Panc1 (cell line): ENCODE data around the gene NATD1. TPM values are rescaled to one million over a fixed set of nuclear protein-coding genes. Genes with fewer than 3 reads are reported as not detected.

Experiments used
- ATAC-seq: fragments of 200-7000 bp; cut with Tn5 transposase; 2 replicates; pipeline ENCODE4 v1.9.1; 2020; ENCODE audit warnings: mild to moderate bottlenecking, moderate library complexity
- BruUV-seq: library from RNA; stranded (reverse); fragments of 400-500 nt; replicated peaks from 2 replicates; lab custom pipeline; 2021; lab: Mats Ljungman, UMichigan
- CTCF ChIA-PET: fragments of 300-600 bp; sonication (Branson Sonifier 250); formaldehyde crosslinking; loops from one replicate; lab custom pipeline; 2022; ENCODE audit warnings: antibody characterized with exemption; lab: Charles Lee
- POLR2A ChIA-PET: fragments of 300-600 bp; sonication (Branson Sonifier 250); formaldehyde crosslinking; loops from one replicate; lab custom pipeline; 2022; ENCODE audit warnings: antibody characterized with exemption; lab: Charles Lee
- DNase-seq: peaks from one replicate; pipeline ENCODE4 v3.0.0-alpha.2; 2010; ENCODE audit warnings: low read depth, low spot score
- H3K27ac ChIP-seq: 2 replicates; pipeline ENCODE4 v1.5.1; 2011; ENCODE audit warnings: mild to moderate bottlenecking, low read length, inconsistent platforms
- H3K27me3 ChIP-seq: fragments of 200-500 bp; sonication (Bioruptor generic); 2 replicates; pipeline ENCODE4 v1.6.0; 2014; ENCODE audit warnings: low read length, inconsistent platforms; ENCODE audit not compliant: control insufficient read depth, insufficient read depth
- H3K36me3 ChIP-seq: fragments of 200-500 bp; sonication (Bioruptor generic); 2 replicates; pipeline ENCODE4 v1.5.1; 2014; ENCODE audit warnings: inconsistent platforms, mild to moderate bottlenecking, low read length, moderate library complexity; ENCODE audit not compliant: control insufficient read depth, insufficient read depth
- H3K4me1 ChIP-seq: 2 replicates; pipeline ENCODE4 v1.5.1; 2011; ENCODE audit warnings: inconsistent platforms, mild to moderate bottlenecking, low read length, moderate library complexity; ENCODE audit not compliant: control insufficient read depth, insufficient read depth
- H3K4me3 ChIP-seq, 2 experiments: 2 replicates each; pipeline ENCODE4 v1.5.1; 2011 to 2012; ENCODE audit warnings: low read depth in 2 of 2, low read length in 2 of 2, mild to moderate bottlenecking in 2 of 2, inconsistent platforms in 1 of 2, moderate library complexity in 1 of 2
- H3K9me3 ChIP-seq: fragments of 200-500 bp; sonication (Bioruptor generic); 2 replicates; pipeline ENCODE4 v1.5.1; 2014; ENCODE audit warnings: low read depth, mild to moderate bottlenecking, inconsistent platforms, low read length, moderate library complexity; ENCODE audit not compliant: control insufficient read depth, insufficient read depth
- POLR2AphosphoS5 ChIP-seq: IDR thresholded peaks from 2 replicates; pipeline ENCODE4 v1.6.1; 2012; ENCODE audit warnings: mild to moderate bottlenecking, low read depth, low read length, moderate library complexity
- SIN3A ChIP-seq: IDR thresholded peaks from 2 replicates; pipeline ENCODE4 v1.6.1; 2012; ENCODE audit warnings: low read depth, mild to moderate bottlenecking, low read length, moderate library complexity, borderline replicate concordance; ENCODE audit not compliant: insufficient read depth
- TCF7L2 ChIP-seq: IDR thresholded peaks from 2 replicates; pipeline ENCODE4 v1.6.1; 2011; ENCODE audit warnings: mild to moderate bottlenecking, low read depth, low read length, inconsistent platforms
- in situ Hi-C: cut with HindIII; loops from 2 replicates; pipeline ENCODE4 v1.10.0; 2016; ENCODE audit warnings: low sequenced_read_pairs, low pct_unique_long_range_greater_than_20kb
- intact Hi-C: fragments of 100-400 bp; cut with micrococcal nuclease; formaldehyde crosslinking; loops from one replicate; pipeline ENCODE4 v1.10.0; 2022; ENCODE audit not compliant: unreplicated experiment
- total RNA-seq: library from RNA; stranded (reverse); gene quantifications from one replicate; pipeline ENCODE4 v1.2.1, GENCODE V29; 2021; ENCODE audit not compliant: unreplicated experiment
- TF ChIP-seq, protein P1 (sequence below), 2 experiments: IDR thresholded peaks; 2 replicates each; pipeline ENCODE4 v1.6.1; 2011 to 2012; ENCODE audit warnings: low read depth in 2 of 2, control low read depth in 1 of 2, low read length in 1 of 2, mild to moderate bottlenecking in 1 of 2, moderate library complexity in 1 of 2; ENCODE audit not compliant: insufficient read depth in 1 of 2
- TF ChIP-seq, protein P2 (sequence below): fragments of 450-650 bp; IDR thresholded peaks from 2 replicates; pipeline ENCODE4 v1.5.1; 2017; ENCODE audit warnings: mild to moderate bottlenecking

The NATD1 gene
- total RNA-seq, 1 experiment from 2014 or later: 2.8 TPM

DNA sequence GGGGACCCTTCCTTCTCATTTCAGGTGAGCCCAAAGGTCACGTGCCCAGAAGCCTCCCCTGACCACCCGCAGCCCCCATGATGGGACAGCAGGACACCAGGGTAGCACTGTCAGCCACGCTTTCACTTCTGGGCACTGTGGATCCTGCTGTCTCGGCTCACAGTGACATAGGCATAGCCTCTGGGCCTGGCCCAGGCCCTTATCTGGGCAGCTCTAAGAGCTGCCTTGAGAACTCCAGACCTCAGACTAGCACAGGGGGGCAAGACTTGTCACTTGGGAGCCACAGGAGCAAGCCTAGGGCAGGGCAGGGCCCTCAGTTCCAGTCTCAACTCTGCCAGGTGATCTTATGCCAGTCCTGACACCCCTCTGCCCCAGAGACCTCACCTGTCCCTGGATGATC, 4.7 kb downstream of the NATD1 start:
- intact Hi-C loops (no loop called here), in situ Hi-C loops (no loop called here)
- Histone ChIP-seq H3K4me1 (no peaks in the 10 kb centered on the region), H3K36me3 (no peaks in the 10 kb centered on the region), H3K27me3 (no peaks in the 10 kb centered on the region), H3K4me3 (no peak overlapping the region), H3K27ac (no peak overlapping the region), H3K9me3 (no peaks in the 10 kb centered on the region)
- ChIA-PET POLR2A (no interaction called here), CTCF (no interaction called here)
- no TSS peak for BruUV-seq
- DNase-seq: no peak
- no peak for TF ChIP-seq TCF7L2
- TF ChIP-seq, protein P1, sequence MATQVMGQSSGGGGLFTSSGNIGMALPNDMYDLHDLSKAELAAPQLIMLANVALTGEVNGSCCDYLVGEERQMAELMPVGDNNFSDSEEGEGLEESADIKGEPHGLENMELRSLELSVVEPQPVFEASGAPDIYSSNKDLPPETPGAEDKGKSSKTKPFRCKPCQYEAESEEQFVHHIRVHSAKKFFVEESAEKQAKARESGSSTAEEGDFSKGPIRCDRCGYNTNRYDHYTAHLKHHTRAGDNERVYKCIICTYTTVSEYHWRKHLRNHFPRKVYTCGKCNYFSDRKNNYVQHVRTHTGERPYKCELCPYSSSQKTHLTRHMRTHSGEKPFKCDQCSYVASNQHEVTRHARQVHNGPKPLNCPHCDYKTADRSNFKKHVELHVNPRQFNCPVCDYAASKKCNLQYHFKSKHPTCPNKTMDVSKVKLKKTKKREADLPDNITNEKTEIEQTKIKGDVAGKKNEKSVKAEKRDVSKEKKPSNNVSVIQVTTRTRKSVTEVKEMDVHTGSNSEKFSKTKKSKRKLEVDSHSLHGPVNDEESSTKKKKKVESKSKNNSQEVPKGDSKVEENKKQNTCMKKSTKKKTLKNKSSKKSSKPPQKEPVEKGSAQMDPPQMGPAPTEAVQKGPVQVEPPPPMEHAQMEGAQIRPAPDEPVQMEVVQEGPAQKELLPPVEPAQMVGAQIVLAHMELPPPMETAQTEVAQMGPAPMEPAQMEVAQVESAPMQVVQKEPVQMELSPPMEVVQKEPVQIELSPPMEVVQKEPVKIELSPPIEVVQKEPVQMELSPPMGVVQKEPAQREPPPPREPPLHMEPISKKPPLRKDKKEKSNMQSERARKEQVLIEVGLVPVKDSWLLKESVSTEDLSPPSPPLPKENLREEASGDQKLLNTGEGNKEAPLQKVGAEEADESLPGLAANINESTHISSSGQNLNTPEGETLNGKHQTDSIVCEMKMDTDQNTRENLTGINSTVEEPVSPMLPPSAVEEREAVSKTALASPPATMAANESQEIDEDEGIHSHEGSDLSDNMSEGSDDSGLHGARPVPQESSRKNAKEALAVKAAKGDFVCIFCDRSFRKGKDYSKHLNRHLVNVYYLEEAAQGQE (IDR thresholded peaks at IDR 0.05; ENCODE audit: insufficient read depth in 1 of 2, low read depth in 2 of 2, low read length in 1 of 2): no peak
- TF ChIP-seq, protein P2, sequence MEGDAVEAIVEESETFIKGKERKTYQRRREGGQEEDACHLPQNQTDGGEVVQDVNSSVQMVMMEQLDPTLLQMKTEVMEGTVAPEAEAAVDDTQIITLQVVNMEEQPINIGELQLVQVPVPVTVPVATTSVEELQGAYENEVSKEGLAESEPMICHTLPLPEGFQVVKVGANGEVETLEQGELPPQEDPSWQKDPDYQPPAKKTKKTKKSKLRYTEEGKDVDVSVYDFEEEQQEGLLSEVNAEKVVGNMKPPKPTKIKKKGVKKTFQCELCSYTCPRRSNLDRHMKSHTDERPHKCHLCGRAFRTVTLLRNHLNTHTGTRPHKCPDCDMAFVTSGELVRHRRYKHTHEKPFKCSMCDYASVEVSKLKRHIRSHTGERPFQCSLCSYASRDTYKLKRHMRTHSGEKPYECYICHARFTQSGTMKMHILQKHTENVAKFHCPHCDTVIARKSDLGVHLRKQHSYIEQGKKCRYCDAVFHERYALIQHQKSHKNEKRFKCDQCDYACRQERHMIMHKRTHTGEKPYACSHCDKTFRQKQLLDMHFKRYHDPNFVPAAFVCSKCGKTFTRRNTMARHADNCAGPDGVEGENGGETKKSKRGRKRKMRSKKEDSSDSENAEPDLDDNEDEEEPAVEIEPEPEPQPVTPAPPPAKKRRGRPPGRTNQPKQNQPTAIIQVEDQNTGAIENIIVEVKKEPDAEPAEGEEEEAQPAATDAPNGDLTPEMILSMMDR: no peak
- no peak for TF ChIP-seq SIN3A
- no peak for TF ChIP-seq POLR2AphosphoS5
- no peak for ATAC-seq

DNA sequence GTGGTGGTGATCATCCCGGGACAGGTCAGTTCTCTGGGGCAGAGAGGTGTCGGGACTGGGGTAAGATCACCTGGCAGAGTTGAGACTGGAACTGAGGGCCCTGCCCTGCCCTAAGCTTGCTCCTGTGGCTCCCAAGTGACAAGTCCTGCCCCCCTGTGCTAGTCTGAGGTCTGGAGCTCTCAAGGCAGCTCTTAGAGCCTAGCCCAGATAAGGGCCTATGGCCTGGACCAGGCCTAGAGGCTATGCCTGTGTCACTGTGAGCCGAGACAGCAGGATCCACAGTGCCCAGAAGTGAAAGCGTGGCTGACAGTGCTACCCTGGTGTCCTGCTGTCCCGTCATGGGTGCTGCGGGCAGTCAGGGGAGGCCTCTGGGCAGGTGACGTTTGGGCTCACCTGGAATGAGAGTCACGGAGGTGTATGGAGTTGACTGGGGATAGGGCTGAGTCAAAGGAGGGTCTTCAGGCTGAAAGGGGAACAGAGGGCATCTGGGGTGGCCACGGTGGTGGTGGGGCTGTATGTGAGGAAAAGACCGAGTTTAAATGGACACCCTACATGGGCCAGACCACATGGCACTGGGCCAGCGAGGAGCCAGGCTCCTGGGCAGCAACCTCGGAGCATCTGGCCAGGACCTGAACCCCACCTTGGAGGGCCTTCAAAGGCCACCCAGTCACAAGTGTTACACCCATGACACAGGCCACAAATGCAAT, 5.5 kb downstream of the NATD1 start:
- no peaks in the 10 kb centered on the region for H3K4me1 ChIP-seq
- H3K36me3 ChIP-seq: no peaks in the 10 kb centered on the region
- in situ Hi-C loops: no loop called here
- ATAC-seq (no peak), DNase-seq (no peak)
- H3K9me3 ChIP-seq: no peaks in the 10 kb centered on the region
- no peaks in the 10 kb centered on the region for H3K27me3 ChIP-seq
- H3K27ac ChIP-seq: no peak overlapping the region
- H3K4me3 ChIP-seq: no peak overlapping the region
- ChIA-PET CTCF (interaction anchor here (0.9 kb wide), 1 partner anchor 118 kb away, joined by 3 read pairs; no protein-coding TSS in a partner anchor), POLR2A (no interaction called here)
- no TSS peak for BruUV-seq
- TF ChIP-seq TCF7L2 (no peak), POLR2AphosphoS5 (no peak), SIN3A (no peak)
- intact Hi-C loops: no loop called here

DNA sequence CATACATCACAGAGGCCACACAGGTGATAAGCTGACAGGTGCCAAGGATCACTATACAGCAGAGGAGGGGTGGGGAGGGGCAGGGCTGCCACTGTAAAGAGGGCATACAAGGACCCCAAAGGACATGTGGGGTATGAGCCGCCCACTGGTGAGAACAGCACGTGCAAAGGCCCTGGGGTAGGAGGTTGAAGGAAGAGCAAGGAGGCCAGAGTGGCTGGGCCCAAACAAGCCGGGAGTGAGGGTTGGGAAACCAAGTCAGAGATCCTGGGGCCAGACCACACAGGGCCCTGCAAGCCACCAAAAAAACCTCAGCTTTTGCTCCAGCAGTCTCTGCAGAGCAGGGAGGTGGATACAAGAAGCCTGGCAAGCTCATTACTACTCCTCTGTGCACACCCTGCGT, 6.5 kb downstream of the NATD1 start:
- Histone ChIP-seq H3K27ac (no peak overlapping the region), H3K4me3 (no peak overlapping the region), H3K27me3 (no peaks in the 10 kb centered on the region), H3K4me1 (no peaks in the 10 kb centered on the region), H3K9me3 (no peaks in the 10 kb centered on the region), H3K36me3 (no peaks in the 10 kb centered on the region)
- ATAC-seq: no peak
- in situ Hi-C loops (no loop called here), intact Hi-C loops (no loop called here)
- TF ChIP-seq, protein P2: no peak
- TF ChIP-seq POLR2AphosphoS5 (no peak), SIN3A (no peak), TCF7L2 (no peak)
- TF ChIP-seq, protein P1 (IDR thresholded peaks at IDR 0.05; ENCODE audit: insufficient read depth in 1 of 2, low read depth in 2 of 2, low read length in 1 of 2): no peak
- POLR2A ChIA-PET: no interaction called here
- DNase-seq: no peak
- CTCF ChIA-PET: interaction anchor here (0.9 kb wide), 1 partner anchor 117 kb away, joined by 3 read pairs; no protein-coding TSS in a partner anchor
- BruUV-seq: no TSS peak
